HG03378 (cell line): Measurements from ENCODE around the gene SIX5.

Experiments
- ATAC-seq: cut with Tn5 transposase; IDR thresholded peaks from one replicate; pipeline ENCODE4 v1.9.1; 2021; ENCODE audit warnings: mild to moderate bottlenecking, moderate library complexity; ENCODE audit not compliant: unreplicated experiment

Gene SIX5

GRCh38 chr19:45777395-45777961 is 8.4 kb upstream of the SIX5 start:
- no peak for ATAC-seq

DNA sequence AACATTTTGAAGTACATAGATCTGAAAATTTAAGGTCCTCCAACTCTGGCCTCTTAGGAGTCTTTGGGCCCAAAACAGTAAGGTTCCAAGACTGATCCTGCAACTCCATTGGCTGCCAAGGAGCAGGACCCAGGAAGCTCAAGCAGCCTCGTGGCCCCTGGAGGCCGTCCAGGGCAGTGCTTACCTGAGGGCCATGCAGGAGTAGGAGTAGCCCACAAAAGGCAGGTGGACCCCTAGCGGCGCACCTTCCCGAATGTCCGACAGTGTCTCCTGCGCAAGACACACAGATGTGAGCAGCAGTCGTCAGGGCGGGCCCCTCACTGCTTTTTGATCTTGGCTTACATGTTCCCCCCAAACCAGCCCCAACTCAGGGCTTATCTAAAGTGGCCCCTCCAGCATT is 5.7 kb upstream of the SIX5 start:
- ATAC-seq: no peak

DNA sequence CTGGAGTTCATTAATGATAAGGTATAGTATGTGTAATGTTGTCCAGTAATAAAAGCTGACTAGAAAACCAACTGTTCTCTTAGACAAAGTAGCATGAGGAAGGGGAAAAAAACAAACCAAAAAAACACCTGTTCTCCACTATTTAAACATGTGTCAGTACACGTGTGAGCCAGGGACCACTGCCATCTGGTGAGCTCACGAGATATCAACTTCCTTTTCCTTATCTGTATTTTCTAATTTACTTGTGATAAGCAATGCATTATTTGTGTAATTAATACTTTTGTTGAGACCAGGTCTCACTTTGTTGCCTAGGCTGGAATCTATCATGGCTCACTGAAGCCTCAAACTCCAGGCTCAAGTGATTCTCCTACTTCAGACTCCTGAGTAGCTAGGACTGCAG is 4.3 kb upstream of the SIX5 start:
- no peak for ATAC-seq

- no peak for ATAC-seq
These were observed 3.9 kb upstream of the SIX5 start for GRCh38 chr19:45772912-45773311.

GRCh38 chr19:45772130-45772840 is 3.2 kb upstream of the SIX5 start:
- no peak for ATAC-seq

GRCh38 chr19:45771311-45771933 is 2.4 kb upstream of the SIX5 start:
- no peak for ATAC-seq

GRCh38 chr19:45770192-45771101 is 1.4 kb upstream of the SIX5 start:
- ATAC-seq: peak; percentile 52

DNA sequence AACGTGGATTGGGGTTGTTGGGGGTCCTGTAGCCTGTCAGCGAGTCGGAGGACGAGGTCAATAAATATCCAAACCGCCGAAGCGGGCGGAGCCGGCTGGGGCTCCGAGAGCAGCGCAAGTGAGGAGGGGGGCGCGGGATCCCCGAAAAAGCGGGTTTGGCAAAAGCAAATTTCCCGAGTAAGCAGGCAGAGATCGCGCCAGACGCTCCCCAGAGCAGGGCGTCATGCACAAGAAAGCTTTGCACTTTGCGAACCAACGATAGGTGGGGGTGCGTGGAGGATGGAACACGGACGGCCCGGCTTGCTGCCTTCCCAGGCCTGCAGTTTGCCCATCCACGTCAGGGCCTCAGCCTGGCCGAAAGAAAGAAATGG is 754 bp upstream of the SIX5 start:
- peak; percentile 19 for ATAC-seq

DNA sequence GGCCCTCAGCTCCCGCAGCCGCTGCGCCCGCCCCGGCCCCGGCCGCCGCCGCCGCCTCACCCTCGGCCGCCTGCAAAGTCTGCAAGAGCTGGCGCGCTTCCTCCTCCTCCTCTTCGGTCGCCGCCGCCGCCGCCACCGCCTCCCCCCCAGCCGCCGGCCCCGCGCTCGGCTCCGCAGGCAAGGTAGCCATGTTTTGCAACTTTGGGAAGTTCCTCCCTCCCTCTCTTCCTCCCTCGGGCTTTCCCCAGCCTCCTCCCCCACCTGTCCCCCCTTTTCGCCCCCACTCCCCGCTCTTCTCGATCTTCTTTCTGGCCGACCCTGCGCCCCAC is 433 bp downstream of the SIX5 start:
- ATAC-seq: no peak

- no peak for ATAC-seq
These were observed 984 bp downstream of the SIX5 start for GRCh38 chr19:45767881-45768654.

- ATAC-seq: no peak
These were observed 1.6 kb downstream of the SIX5 start for GRCh38 chr19:45767410-45767880.

- ATAC-seq: no peak
These were observed 2.1 kb downstream of the SIX5 start for GRCh38 chr19:45766869-45767346.

GRCh38 chr19:45766296-45766868 is 2.7 kb downstream of the SIX5 start:
- ATAC-seq: no peak

DNA sequence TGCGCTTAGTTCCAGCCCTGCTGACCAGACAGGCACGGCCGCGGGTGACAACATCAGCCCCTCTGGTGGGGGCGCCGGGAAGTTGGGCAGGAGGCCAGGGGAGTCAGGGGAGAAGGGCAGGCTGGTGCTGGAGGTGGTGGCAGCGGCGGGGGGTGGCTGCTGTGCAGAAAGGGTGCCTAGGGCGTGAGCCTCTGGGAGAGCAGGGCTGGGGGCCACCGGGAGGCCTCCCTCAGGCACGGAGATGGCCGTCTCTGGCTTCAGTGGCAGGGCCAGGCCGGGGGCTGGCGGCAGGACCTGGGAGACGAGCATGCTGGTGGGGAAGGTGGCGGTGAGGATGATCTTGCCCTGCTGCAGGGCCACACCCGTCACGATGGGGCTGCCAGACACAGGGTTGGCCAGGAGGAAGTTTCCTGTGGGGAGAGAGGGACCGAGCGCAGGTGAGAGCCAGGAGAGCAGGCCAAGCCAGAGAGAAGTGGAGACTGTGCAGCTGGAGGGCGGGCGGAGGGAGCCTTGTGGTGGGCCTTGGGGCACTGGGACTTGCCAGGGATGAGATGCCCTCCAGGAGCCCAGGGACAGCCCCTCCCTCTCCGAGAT is 3.3 kb downstream of the SIX5 start:
- no peak for ATAC-seq

GRCh38 chr19:45764945-45765701 is 3.9 kb downstream of the SIX5 start:
- no peak for ATAC-seq

DNA sequence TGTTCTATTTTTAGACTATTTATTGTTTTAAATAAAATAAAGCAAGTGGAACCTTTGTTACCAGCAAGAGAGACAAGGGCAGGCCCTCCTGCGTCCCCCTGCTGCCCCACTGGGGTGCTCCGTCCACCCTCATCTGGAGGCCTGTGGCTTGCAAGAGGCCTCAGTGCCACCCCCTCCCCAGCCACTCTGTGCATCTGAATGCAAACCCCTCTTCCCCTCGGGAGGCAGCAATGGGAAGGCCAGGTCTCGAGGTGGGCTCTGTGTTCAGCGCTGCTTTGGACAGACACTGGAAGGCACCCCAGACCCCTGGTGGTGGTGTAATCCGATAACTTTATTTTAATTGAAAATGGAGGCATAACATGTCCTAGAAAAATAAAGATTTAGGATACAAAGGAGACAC is 4.6 kb downstream of the SIX5 start:
- no peak for ATAC-seq

DNA sequence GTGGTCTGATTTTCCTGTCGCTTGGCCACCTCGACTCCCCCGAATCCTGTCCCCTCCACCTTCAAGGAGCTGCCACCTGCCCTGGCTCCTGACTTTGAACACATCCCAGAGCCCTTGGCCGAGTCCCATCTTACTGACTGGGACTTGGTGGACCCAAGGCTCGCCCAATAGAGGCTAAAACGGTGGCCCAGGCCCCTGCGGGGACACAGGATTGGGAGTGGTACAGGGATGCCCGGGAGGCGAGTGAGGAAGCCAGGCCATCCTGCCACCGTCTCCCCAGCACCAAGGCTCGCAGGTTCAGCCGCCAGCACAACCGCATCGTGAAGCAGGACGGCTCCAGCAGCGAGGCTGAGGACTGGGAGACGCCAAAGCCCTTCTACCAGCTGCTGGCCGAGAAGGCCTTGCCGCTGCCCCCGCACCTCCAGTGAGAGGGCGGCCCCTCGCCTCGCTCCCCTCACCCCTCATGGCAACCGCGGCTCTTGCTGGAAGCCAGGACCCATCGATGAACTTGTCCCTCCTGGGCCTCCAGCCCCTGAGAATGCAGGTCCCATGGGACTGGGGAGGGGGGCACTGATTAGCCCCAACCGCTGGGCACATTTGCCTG is 5.3 kb downstream of the SIX5 start:
- ATAC-seq: no peak

DNA sequence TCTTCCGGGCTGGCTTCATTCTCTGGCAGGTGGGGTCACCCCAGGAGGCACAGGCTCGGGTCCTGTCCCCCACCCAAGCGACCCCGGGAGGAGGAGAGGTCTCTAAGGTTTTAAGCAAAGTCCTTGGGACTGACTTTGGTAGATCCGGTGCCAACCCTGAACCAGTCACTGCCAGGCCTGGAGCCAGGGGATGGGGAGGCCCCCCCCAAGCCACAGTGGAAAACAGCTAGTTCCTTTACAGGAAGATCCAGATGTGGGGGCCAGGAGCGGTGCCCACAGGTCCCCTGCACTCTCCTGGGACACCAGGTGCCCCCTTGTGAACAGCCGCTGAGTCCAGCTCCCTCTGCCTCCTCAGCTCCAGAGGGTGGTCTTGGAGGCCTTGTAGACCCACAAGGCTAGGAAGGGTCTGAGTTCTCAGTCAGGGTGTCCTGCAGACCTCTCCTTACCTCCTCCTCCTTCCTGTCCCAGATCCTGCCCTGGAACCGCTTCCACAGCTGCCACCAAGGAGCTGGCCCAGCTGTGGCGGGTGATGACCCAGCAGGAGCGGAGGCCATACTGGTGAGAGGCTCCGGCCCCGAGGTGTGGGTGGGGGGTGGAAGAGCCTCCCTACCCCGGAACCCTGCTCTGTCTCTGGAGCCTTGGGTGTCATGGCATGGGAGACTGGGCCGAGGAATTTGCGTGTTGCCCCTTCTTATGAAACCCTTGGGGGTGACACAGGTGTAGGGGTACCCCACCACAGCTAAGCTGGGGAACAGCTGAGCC is 6.0 kb downstream of the SIX5 start:
- ATAC-seq: no peak
